Esophagus (tissue), 2 donors: ENCODE data around the gene MTFP1. TPM values are rescaled to one million over a fixed set of nuclear protein-coding genes. Genes with fewer than 3 reads are reported as not detected.

Experiments used
- H3K27ac ChIP-seq, 2 donors: one replicate each; pipeline ENCODE4 v1.5.1; 2013; ENCODE audit warnings: low read depth in 2 of 2, mild to moderate bottlenecking in 2 of 2, inconsistent platforms in 1 of 2, low read length in 1 of 2, moderate library complexity in 1 of 2
- H3K27me3 ChIP-seq, 2 donors: one replicate each; pipeline ENCODE4 v1.6.1; 2013; ENCODE audit warnings: low read length in 2 of 2, control low read depth in 1 of 2, mild to moderate bottlenecking in 1 of 2; ENCODE audit not compliant: insufficient read depth in 2 of 2, control insufficient read depth in 1 of 2
- H3K36me3 ChIP-seq, 2 donors: one replicate each; pipeline ENCODE4 v1.6.1; 2013; ENCODE audit warnings: low read length in 1 of 2; ENCODE audit not compliant: control insufficient read depth in 2 of 2, insufficient read depth in 2 of 2
- H3K4me1 ChIP-seq, 2 donors: one replicate each; pipeline ENCODE4 v1.6.1; 2013; ENCODE audit warnings: low read length in 1 of 2; ENCODE audit not compliant: control insufficient read depth in 2 of 2, insufficient read depth in 2 of 2
- H3K4me3 ChIP-seq, 2 donors: one replicate each; pipeline ENCODE4 v1.5.1; 2013; ENCODE audit warnings: low read length in 2 of 2, mild to moderate bottlenecking in 2 of 2, low read depth in 1 of 2, moderate library complexity in 1 of 2
- H3K9me3 ChIP-seq, 2 donors: one replicate each; pipeline ENCODE4 v1.6.1; 2013; ENCODE audit warnings: mild to moderate bottlenecking in 2 of 2, low read depth in 1 of 2, low read length in 1 of 2, moderate library complexity in 1 of 2; ENCODE audit not compliant: control insufficient read depth in 2 of 2, insufficient read depth in 1 of 2
- WGBS, 2 donors: extraction: QIAGEN DNeasy Blood & Tissue Kit; methylation state at CpG; one replicate each; pipeline ENCODE4 v1.1.7; 2013; 5-methylcytosine and 5-hydroxymethylcytosine counted together
- polyA plus RNA-seq, 2 donors: library from polyadenylated mRNA; stranded (reverse); fragments of 200-250 nt; gene quantifications; one replicate each; pipeline ENCODE4 v1.2.3, GENCODE V29; 2013
- donor health status: healthy with polysubstance abuse.
- donor health status: Bipolar disorder and iron deficiency.

The MTFP1 gene
- polyA plus RNA-seq, result 10 to 100 TPM; 19.7 to 23.5 TPM

GRCh38 chr22:30425616-30426387, at the start of gene MTFP1:
MTFP1 (plus strand) TSS chr22:30425768; CDS start chr22:30425880, 112 bp downstream.
- peaks cover 0 to 22% of the 10 kb centered on the region in 2 donors for H3K4me1 ChIP-seq
- H3K27ac ChIP-seq, result peak within 1 kb of the TSS; percentile 97
- peaks cover 0 to 8% of the 10 kb centered on the region in 2 donors for H3K36me3 ChIP-seq
- no peaks in the 10 kb centered on the region for H3K27me3 ChIP-seq
- peak within 1 kb of the TSS; percentile 60 to 65 for H3K4me3 ChIP-seq
- H3K9me3 ChIP-seq, result no peaks in the 10 kb centered on the region
- WGBS, 2 donors, result 1 to 2% methylated on average over 59 to 61 of the region's 61 CpGs

GRCh38 chr22:30380011-30380410, 45.6 kb upstream of the MTFP1 start:
- H3K4me1 ChIP-seq, result no peaks in the 10 kb centered on the region
- H3K4me3 ChIP-seq, result no peak overlapping the region
- 95 to 96% methylated on average over 20 of the region's 20 CpGs for WGBS, 2 donors
- no peaks in the 10 kb centered on the region for H3K9me3 ChIP-seq
- H3K36me3 ChIP-seq, result peaks cover 0 to 19% of the 10 kb centered on the region in 2 donors
- no peaks in the 10 kb centered on the region for H3K27me3 ChIP-seq
- no peak overlapping the region for H3K27ac ChIP-seq

- Histone ChIP-seq H3K27me3 (no peaks in the 10 kb centered on the region), H3K4me1 (peaks cover 0 to 2% of the 10 kb centered on the region in 2 donors), H3K9me3 (no peaks in the 10 kb centered on the region), H3K4me3 (no peak overlapping the region), H3K27ac (no peak overlapping the region), H3K36me3 (peaks cover 0 to 19% of the 10 kb centered on the region in 2 donors)
- WGBS, 2 donors, result 82 to 87% methylated on average over 12 of the region's 12 CpGs
Observed at GRCh38 chr22:30381264-30381663, 44.3 kb upstream of the MTFP1 start.

GRCh38 chr22:30382340-30382739, 43.2 kb upstream of the MTFP1 start:
- peaks cover 0 to 19% of the 10 kb centered on the region in 2 donors for H3K36me3 ChIP-seq
- no peaks in the 10 kb centered on the region for H3K9me3 ChIP-seq
- peaks cover 0 to 6% of the 10 kb centered on the region in 2 donors for H3K4me1 ChIP-seq
- no peak overlapping the region for H3K4me3 ChIP-seq
- H3K27me3 ChIP-seq, result no peaks in the 10 kb centered on the region
- 95 to 99% methylated on average over 5 of the region's 5 CpGs for WGBS, 2 donors
- no peak overlapping the region for H3K27ac ChIP-seq

- peaks cover 0 to 9% of the 10 kb centered on the region in 2 donors for H3K4me1 ChIP-seq
- no peaks in the 10 kb centered on the region for H3K9me3 ChIP-seq
- H3K4me3 ChIP-seq, result no peak overlapping the region
- peaks cover 0 to 15% of the 10 kb centered on the region in 2 donors for H3K36me3 ChIP-seq
- 64 to 87% methylated on average over 3 of the region's 3 CpGs for WGBS, 2 donors
- H3K27ac ChIP-seq, result no peak overlapping the region
- H3K27me3 ChIP-seq, result no peaks in the 10 kb centered on the region
Observed at GRCh38 chr22:30383061-30383460, 42.5 kb upstream of the MTFP1 start.

- peaks cover 0 to 7% of the 10 kb centered on the region in 2 donors for H3K36me3 ChIP-seq
- WGBS, 2 donors, result 89 to 93% methylated on average over 10 of the region's 10 CpGs
- no peaks in the 10 kb centered on the region for H3K9me3 ChIP-seq
- no peak overlapping the region for H3K4me3 ChIP-seq
- no peak overlapping the region for H3K27ac ChIP-seq
- H3K27me3 ChIP-seq, result no peaks in the 10 kb centered on the region
- H3K4me1 ChIP-seq, result peaks cover 0 to 9% of the 10 kb centered on the region in 2 donors
Observed at GRCh38 chr22:30385942-30386341, 39.6 kb upstream of the MTFP1 start.

GRCh38 chr22:30386608-30386959, 39.0 kb upstream of the MTFP1 start:
- Histone ChIP-seq H3K36me3 (peaks cover 0 to 4% of the 10 kb centered on the region in 2 donors), H3K27me3 (no peaks in the 10 kb centered on the region), H3K27ac (peak overlapping the region; percentile 80 to 84), H3K4me1 (peaks cover 0 to 9% of the 10 kb centered on the region in 2 donors), H3K4me3 (peak overlapping the region; percentile 63 to 75), H3K9me3 (no peaks in the 10 kb centered on the region)
- WGBS, 2 donors, result 22 to 26% methylated on average over 10 of the region's 10 CpGs

- WGBS, 2 donors, result 1 to 2% methylated on average over 52 to 95 of the region's 95 CpGs
- Histone ChIP-seq H3K9me3 (no peaks in the 10 kb centered on the region), H3K27ac (peak within 1 kb of the TSS; percentile 80 to 84), H3K4me1 (peaks cover 0 to 9% of the 10 kb centered on the region in 2 donors), H3K4me3 (peak within 1 kb of the TSS; percentile 63 to 75), H3K27me3 (no peaks in the 10 kb centered on the region), H3K36me3 (no peaks in the 10 kb centered on the region)
Observed at GRCh38 chr22:30386960-30387827, 38.4 kb upstream of the MTFP1 start, which contains the start of gene RNF215. RNF215 (minus strand) TSS chr22:30387411; CDS start chr22:30387313, 98 bp downstream.

- Histone ChIP-seq H3K27ac (no peak overlapping the region), H3K36me3 (no peaks in the 10 kb centered on the region), H3K27me3 (no peaks in the 10 kb centered on the region), H3K4me3 (no peak overlapping the region), H3K9me3 (no peaks in the 10 kb centered on the region), H3K4me1 (peaks cover 0 to 9% of the 10 kb centered on the region in 2 donors)
- 55 to 60% methylated on average over 5 of the region's 5 CpGs for WGBS, 2 donors
Observed at GRCh38 chr22:30390974-30391691, 34.4 kb upstream of the MTFP1 start.
